WI38 (cell line): ENCODE measurements around the gene F3.
A peak's percentile ranks its signal among the peaks of the same experiment; 100 is the strongest.

Source experiments
- H3K4me3 ChIP-seq: 2 replicates; pipeline ENCODE4 v1.5.1; 2011; ENCODE audit warnings: low read depth, mild to moderate bottlenecking, control low read depth, low read length
- CTCF ChIP-seq: IDR thresholded peaks from 2 replicates; pipeline ENCODE4 v1.5.1; 2012; ENCODE audit warnings: low read depth, mild to moderate bottlenecking, control low read depth, low read length

The F3 gene

DNA sequence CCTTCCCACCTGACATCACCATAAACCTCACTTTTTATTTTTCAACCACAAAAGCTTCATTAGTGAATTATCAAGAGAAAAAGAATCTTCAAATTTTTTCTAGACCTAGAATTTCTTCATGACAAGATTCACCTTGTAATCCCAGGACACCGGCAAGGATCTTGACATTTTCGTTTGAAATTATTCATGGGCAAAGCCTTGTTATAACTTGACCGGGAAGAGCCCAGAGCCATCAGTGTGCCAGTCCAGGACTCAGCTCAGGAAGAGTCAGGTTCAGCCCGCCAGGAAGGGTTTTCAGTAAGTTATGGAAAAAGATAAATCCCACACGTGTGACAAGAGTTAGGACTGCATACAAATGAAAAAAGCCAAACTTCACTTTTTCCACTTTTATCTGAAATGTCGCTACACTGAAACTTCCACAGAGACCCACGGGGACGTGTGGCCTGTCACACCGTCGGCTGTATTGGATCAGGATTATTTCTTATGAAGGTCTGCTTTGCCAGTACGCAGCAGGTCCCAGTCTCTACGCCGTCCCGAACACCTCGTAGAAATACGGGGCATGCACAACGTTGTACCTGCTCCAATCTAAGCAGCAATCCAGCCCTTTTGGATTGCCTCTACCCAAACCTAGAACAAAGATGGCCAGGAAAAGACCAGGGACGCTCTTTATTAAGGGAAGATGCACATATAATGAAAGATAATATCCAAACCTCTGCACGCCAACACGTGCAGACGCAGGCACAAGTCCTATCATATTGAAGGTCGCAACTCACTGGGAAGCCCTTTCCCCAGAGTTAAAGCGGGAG lies 916 bp downstream of the F3 start:
- H3K4me3 ChIP-seq: peak overlapping the region; percentile 94

GRCh38 chr1:94539496-94539895 lies 2.1 kb downstream of the F3 start:
- no peak for TF ChIP-seq CTCF

More for the DNA sequence above, 916 bp downstream of the F3 start:
- no peak for TF ChIP-seq CTCF

DNA sequence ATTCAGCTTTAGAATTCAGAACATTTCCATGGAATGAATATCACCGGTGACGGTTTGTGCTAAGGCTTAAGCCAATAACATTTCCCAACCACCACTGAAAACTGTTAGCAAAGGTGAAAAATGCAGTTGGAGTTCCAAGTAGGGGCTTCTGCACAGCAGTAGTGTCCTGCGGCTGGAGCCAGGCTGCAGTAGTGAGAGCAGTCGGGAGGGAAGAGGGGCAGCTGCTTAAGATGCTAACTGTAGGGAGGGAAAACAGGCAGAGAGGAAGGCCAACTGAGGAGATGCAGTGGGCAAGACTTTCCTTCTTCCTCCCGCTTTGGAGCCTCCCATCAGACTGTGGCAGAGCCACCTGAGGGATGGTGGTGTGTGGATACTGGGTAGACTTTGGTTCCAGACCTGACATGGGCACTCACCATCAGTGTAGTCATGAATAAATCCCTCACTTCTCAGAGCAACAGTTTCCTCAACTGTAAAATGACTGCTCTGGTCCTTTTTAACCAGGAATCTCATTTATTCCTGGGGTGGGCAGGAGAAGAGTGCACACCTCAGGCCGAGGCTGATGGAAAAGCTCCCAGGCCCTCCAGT lies 3.2 kb downstream of the F3 start:
- peak overlapping the region; percentile 94 for H3K4me3 ChIP-seq
- TF ChIP-seq CTCF: no peak

More at GRCh38 chr1:94539496-94539895, 2.1 kb downstream of the F3 start:
- H3K4me3 ChIP-seq: peak overlapping the region; percentile 94

DNA sequence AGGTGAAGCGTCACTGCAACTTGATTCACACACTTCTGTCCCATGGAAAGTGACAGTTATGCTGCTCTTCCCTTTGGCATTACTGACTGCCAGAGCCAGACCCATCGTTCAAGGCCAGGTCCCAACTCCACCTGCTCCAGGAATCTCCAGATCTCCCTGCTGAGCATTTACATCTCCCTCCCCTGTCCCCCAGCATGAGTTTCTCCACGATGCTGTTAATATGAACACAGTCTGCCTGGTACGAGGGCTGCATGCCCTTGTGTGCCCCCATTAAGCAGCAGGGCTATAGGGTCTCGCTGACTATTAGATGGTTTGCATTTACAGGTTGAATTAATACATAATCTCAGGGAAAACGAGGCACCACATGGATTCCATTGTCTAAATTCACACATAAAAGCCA lies 4.3 kb downstream of the F3 start:
- H3K4me3 ChIP-seq: peak overlapping the region; percentile 94
- TF ChIP-seq CTCF: no peak

- H3K4me3 ChIP-seq: peak overlapping the region; percentile 94
- no peak for TF ChIP-seq CTCF
These were observed 5.7 kb downstream of the F3 start for GRCh38 chr1:94535879-94536278.

DNA sequence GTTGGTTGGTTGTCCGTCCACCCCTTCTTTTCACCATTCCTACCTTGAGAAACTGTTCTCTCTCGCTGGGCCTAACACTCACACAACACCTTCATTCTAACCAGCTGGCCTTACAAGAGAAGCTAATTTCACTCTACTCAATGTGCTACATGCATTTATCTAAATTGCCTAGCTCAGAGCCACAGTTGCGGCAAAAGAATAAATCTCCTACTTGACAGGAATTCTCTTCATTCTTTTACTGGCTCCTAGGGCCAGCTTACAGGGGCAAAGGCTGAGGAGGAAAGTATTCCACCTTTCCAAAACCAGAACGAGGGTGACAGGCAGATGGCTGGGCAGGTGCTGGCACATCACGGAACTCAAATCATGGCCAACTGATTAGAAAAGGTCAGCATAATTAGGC lies 6.5 kb downstream of the F3 start:
- TF ChIP-seq CTCF: no peak
- H3K4me3 ChIP-seq: peak overlapping the region; percentile 94

DNA sequence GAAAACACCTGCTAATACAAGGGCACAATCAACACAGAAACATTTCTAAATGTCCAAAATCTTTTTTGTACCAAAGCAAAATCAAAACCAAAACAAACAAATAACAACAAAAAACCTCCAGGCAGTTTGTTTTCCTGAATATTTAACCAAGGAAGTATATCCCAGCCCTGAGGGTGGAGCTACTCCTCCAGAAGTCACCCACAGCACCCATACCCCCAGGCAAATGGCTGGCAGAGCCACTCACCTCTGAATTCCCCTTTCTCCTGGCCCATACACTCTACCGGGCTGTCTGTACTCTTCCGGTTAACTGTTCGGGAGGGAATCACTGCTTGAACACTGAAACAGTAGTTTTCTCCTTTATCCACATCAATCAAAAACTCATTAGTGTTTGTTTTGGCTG lies 9.5 kb downstream of the F3 start:
- H3K4me3 ChIP-seq: no peak overlapping the region
- TF ChIP-seq CTCF: no peak
